ENCODE measurements around the gene ARAP3.

DNA sequence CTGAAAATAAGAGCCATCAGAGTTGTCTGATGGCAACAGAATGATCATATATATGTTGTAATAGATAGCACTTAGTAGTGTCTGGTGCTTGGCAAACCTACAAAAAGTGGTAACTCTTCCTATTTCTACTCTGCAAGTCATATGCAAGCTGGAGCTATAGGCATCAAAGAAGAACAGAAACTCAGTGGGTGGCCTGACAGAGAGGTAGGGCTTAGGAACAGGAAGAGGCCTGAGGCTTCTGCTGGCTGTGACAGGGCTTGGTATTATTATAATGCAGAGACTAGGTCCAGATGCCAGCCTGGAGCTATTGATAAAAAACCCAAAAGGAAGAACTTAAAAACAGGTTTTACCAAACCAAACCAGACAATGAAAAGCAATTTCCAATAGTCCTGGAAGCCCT is 58.8 kb downstream of the ARAP3 start:
- no peak for TF ChIP-seq POLR2A (IDR thresholded peaks at IDR 0.05)
- TF ChIP-seq, protein P1, sequence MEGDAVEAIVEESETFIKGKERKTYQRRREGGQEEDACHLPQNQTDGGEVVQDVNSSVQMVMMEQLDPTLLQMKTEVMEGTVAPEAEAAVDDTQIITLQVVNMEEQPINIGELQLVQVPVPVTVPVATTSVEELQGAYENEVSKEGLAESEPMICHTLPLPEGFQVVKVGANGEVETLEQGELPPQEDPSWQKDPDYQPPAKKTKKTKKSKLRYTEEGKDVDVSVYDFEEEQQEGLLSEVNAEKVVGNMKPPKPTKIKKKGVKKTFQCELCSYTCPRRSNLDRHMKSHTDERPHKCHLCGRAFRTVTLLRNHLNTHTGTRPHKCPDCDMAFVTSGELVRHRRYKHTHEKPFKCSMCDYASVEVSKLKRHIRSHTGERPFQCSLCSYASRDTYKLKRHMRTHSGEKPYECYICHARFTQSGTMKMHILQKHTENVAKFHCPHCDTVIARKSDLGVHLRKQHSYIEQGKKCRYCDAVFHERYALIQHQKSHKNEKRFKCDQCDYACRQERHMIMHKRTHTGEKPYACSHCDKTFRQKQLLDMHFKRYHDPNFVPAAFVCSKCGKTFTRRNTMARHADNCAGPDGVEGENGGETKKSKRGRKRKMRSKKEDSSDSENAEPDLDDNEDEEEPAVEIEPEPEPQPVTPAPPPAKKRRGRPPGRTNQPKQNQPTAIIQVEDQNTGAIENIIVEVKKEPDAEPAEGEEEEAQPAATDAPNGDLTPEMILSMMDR (IDR thresholded peaks at IDR 0.05): no peak

Data from testis (tissue), 2 donors.